Activated naive CD8-positive, alpha-beta T cell treated with anti-CD3 and anti-CD28 coated beads, Interleukin-2, amount 10 ng/mL, durations not matched to agents 7 days and 5 days (primary cell): ENCODE data around the gene FBXO46. TPM values are rescaled to one million over a fixed set of nuclear protein-coding genes. Genes with fewer than 3 reads are reported as not detected.

Experiments used
- ATAC-seq: fragments of 150-1000 bp; cut with Tn5 transposase; one replicate; pipeline ENCODE4 v1.10.0; 2021; ENCODE audit warnings: low read depth, moderate library complexity
- POLR2A ChIA-PET: fragments of 350-600 bp; sonication (Branson Sonifier 250); formaldehyde crosslinking; loops from one replicate; lab custom pipeline; 2021; ENCODE audit warnings: antibody characterized with exemption; lab: Charles Lee
- DNase-seq: peaks from one replicate; pipeline ENCODE4 v3.0.0; 2021
- H3K27ac Mint-ChIP-seq: one replicate; pipeline ENCODE4 v1.8.0; 2022; ENCODE audit warnings: mild to moderate bottlenecking, mixed read lengths
- H3K27me3 Mint-ChIP-seq: one replicate; pipeline ENCODE4 v1.8.0; 2022; ENCODE audit warnings: mild to moderate bottlenecking, moderate library complexity, mixed read lengths
- H3K36me3 Mint-ChIP-seq: one replicate; pipeline ENCODE4 v1.8.0; 2021; ENCODE audit warnings: mild to moderate bottlenecking, mixed read lengths
- H3K4me1 Mint-ChIP-seq: one replicate; pipeline ENCODE4 v1.8.0; 2021; ENCODE audit warnings: mixed read lengths
- H3K4me3 Mint-ChIP-seq: one replicate; pipeline ENCODE4 v1.8.0; 2022; ENCODE audit warnings: mild to moderate bottlenecking, moderate library complexity, mixed read lengths
- H3K9me3 Mint-ChIP-seq: one replicate; pipeline ENCODE4 v1.8.0; 2021; ENCODE audit warnings: mixed read lengths
- total RNA-seq, 2 experiments: library from RNA; stranded (reverse); gene quantifications; one replicate each; pipeline ENCODE4 v1.2.3, GENCODE V29; 2021

The FBXO46 gene
- total RNA-seq, result 10 to 100 TPM; 29.9 to 35.5 TPM

- peak within 1 kb of the TSS; percentile 95 for H3K27ac Mint-ChIP-seq
Measured at GRCh38 chr19:45730368-45731288, at the start of gene FBXO46. Gene FBXO46 (minus strand): TSS chr19:45730896. CDS start chr19:45713495, 17,401 bp downstream.

GRCh38 chr19:45780146-45780447, 49.4 kb upstream of the FBXO46 start:
- H3K27me3 Mint-ChIP-seq, result peaks cover 38% of the 10 kb centered on the region
- peaks cover 13% of the 10 kb centered on the region for H3K4me1 Mint-ChIP-seq
- no peaks in the 10 kb centered on the region for H3K9me3 Mint-ChIP-seq
- ATAC-seq (no peak), DNase-seq (no peak)
- H3K36me3 Mint-ChIP-seq, result no peaks in the 10 kb centered on the region
- no peak overlapping the region for H3K4me3 Mint-ChIP-seq
- POLR2A ChIA-PET, result no interaction called here
- no peak overlapping the region for H3K27ac Mint-ChIP-seq

More at GRCh38 chr19:45730368-45731288, at the start of gene FBXO46:
- peak; percentile 86 for DNase-seq
- H3K9me3 Mint-ChIP-seq, result no peaks in the 10 kb centered on the region
- H3K36me3 Mint-ChIP-seq, result peaks cover 10% of the 10 kb centered on the region
- POLR2A ChIA-PET, result interaction anchor here (0.5 to 2.9 kb wide), 10 partner anchors 13 to 1055 kb away, joined by 3 to 47 read pairs (median 4); partner anchors contain the start of genes IRF2BP1, MYPOP, QPCTL and SIX5
- peaks cover 9% of the 10 kb centered on the region for H3K27me3 Mint-ChIP-seq
- peak within 1 kb of the TSS; percentile 100 for H3K4me3 Mint-ChIP-seq
- peak; percentile 98 for ATAC-seq
- peaks cover 21% of the 10 kb centered on the region for H3K4me1 Mint-ChIP-seq

GRCh38 chr19:45779231-45780145, 48.8 kb upstream of the FBXO46 start:
- POLR2A ChIA-PET, result interaction anchor here (1.2 kb wide), 3 partner anchors 10 to 12 kb away, joined by 3 to 13 read pairs (median 5); partner anchors contain the start of gene SIX5
- peak; percentile 88 for DNase-seq
- Mint-ChIP-seq H3K4me3 (peak overlapping the region; percentile 86), H3K9me3 (no peaks in the 10 kb centered on the region), H3K4me1 (peaks cover 13% of the 10 kb centered on the region), H3K36me3 (no peaks in the 10 kb centered on the region), H3K27me3 (peaks cover 38% of the 10 kb centered on the region), H3K27ac (no peak overlapping the region)
- peak; percentile 84 for ATAC-seq

GRCh38 chr19:45778010-45778661, 47.4 kb upstream of the FBXO46 start:
- H3K4me3 Mint-ChIP-seq, result peak overlapping the region; percentile 18
- peaks cover 13% of the 10 kb centered on the region for H3K4me1 Mint-ChIP-seq
- ATAC-seq, result no peak
- DNase-seq, result no peak
- no peaks in the 10 kb centered on the region for H3K36me3 Mint-ChIP-seq
- POLR2A ChIA-PET, result interaction anchor here (1.2 kb wide), 1 partner anchor 11 kb away, joined by 3 read pairs; no protein-coding TSS in a partner anchor
- no peak overlapping the region for H3K27ac Mint-ChIP-seq
- H3K9me3 Mint-ChIP-seq, result no peaks in the 10 kb centered on the region
- peaks cover 32% of the 10 kb centered on the region for H3K27me3 Mint-ChIP-seq

GRCh38 chr19:45777395-45777961, 46.8 kb upstream of the FBXO46 start:
- H3K4me1 Mint-ChIP-seq, result peaks cover 13% of the 10 kb centered on the region
- no peaks in the 10 kb centered on the region for H3K36me3 Mint-ChIP-seq
- H3K9me3 Mint-ChIP-seq, result no peaks in the 10 kb centered on the region
- peaks cover 28% of the 10 kb centered on the region for H3K27me3 Mint-ChIP-seq
- H3K4me3 Mint-ChIP-seq, result no peak overlapping the region
- H3K27ac Mint-ChIP-seq, result no peak overlapping the region
- POLR2A ChIA-PET, result no interaction called here
- no peak for DNase-seq
- no peak for ATAC-seq

- Mint-ChIP-seq H3K27ac (no peak overlapping the region), H3K4me1 (peaks cover 16% of the 10 kb centered on the region), H3K27me3 (peaks cover 18% of the 10 kb centered on the region), H3K9me3 (no peaks in the 10 kb centered on the region), H3K4me3 (no peak overlapping the region), H3K36me3 (no peaks in the 10 kb centered on the region)
- DNase-seq (no peak), ATAC-seq (no peak)
- POLR2A ChIA-PET, result no interaction called here
Measured at GRCh38 chr19:45774765-45775164, 44.1 kb upstream of the FBXO46 start.

- no peak overlapping the region for H3K4me3 Mint-ChIP-seq
- POLR2A ChIA-PET, result no interaction called here
- ATAC-seq (no peak), DNase-seq (no peak)
- H3K36me3 Mint-ChIP-seq, result no peaks in the 10 kb centered on the region
- no peak overlapping the region for H3K27ac Mint-ChIP-seq
- peaks cover 5% of the 10 kb centered on the region for H3K4me1 Mint-ChIP-seq
- H3K27me3 Mint-ChIP-seq, result peaks cover 11% of the 10 kb centered on the region
- no peaks in the 10 kb centered on the region for H3K9me3 Mint-ChIP-seq
Measured at GRCh38 chr19:45773384-45773783, 42.7 kb upstream of the FBXO46 start.

GRCh38 chr19:45772912-45773311, 42.2 kb upstream of the FBXO46 start:
- H3K9me3 Mint-ChIP-seq, result no peaks in the 10 kb centered on the region
- peaks cover 12% of the 10 kb centered on the region for H3K27me3 Mint-ChIP-seq
- H3K36me3 Mint-ChIP-seq, result no peaks in the 10 kb centered on the region
- no peak overlapping the region for H3K27ac Mint-ChIP-seq
- DNase-seq (no peak), ATAC-seq (no peak)
- H3K4me3 Mint-ChIP-seq, result no peak overlapping the region
- POLR2A ChIA-PET, result no interaction called here
- H3K4me1 Mint-ChIP-seq, result peaks cover 5% of the 10 kb centered on the region

GRCh38 chr19:45772130-45772840, 41.6 kb upstream of the FBXO46 start:
- Mint-ChIP-seq H3K4me1 (peaks cover 5% of the 10 kb centered on the region), H3K27me3 (peaks cover 15% of the 10 kb centered on the region), H3K27ac (no peak overlapping the region), H3K36me3 (no peaks in the 10 kb centered on the region), H3K9me3 (no peaks in the 10 kb centered on the region), H3K4me3 (no peak overlapping the region)
- ATAC-seq, result no peak
- POLR2A ChIA-PET, result interaction anchor here (0.8 kb wide), 1 partner anchor 23 kb away, joined by 3 read pairs; no protein-coding TSS in a partner anchor
- no peak for DNase-seq

GRCh38 chr19:45771311-45771933, 40.7 kb upstream of the FBXO46 start:
- ATAC-seq, result no peak
- Mint-ChIP-seq H3K36me3 (no peaks in the 10 kb centered on the region), H3K27me3 (peaks cover 11% of the 10 kb centered on the region), H3K27ac (no peak overlapping the region), H3K9me3 (no peaks in the 10 kb centered on the region), H3K4me3 (peak overlapping the region; percentile 40), H3K4me1 (peaks cover 5% of the 10 kb centered on the region)
- POLR2A ChIA-PET, result interaction anchor here (0.8 to 1.1 kb wide), 2 partner anchors 24 to 246 kb away, joined by 3 to 4 read pairs; no protein-coding TSS in a partner anchor
- peak; percentile 38 for DNase-seq

GRCh38 chr19:45770192-45771101, 39.8 kb upstream of the FBXO46 start:
- H3K4me3 Mint-ChIP-seq, result peak overlapping the region; percentile 91
- POLR2A ChIA-PET, result interaction anchor here (0.6 to 3.0 kb wide), 8 partner anchors 9 to 247 kb away, joined by 3 to 37 read pairs (median 10); partner anchors contain the start of genes DMWD and IRF2BP1
- no peaks in the 10 kb centered on the region for H3K36me3 Mint-ChIP-seq
- peak; percentile 71 for ATAC-seq
- H3K9me3 Mint-ChIP-seq, result no peaks in the 10 kb centered on the region
- H3K4me1 Mint-ChIP-seq, result peaks cover 5% of the 10 kb centered on the region
- peak overlapping the region; percentile 86 for H3K27ac Mint-ChIP-seq
- H3K27me3 Mint-ChIP-seq, result peaks cover 11% of the 10 kb centered on the region
- DNase-seq, result peak; percentile 96
